GM18507 (cell line): ENCODE measurements around the gene MRPL43.
A peak's percentile ranks its signal among the peaks of the same experiment; 100 is the strongest.
"Not testable (repeated sequence)": the region's sequence is repeated elsewhere in the genome, so short reads cannot be mapped to it uniquely, and the experiment has no call there.

Source experiments
- DNase-seq: peaks from one replicate; pipeline ENCODE4 v3.0.0; 2011; ENCODE audit warnings: low read depth; ENCODE audit not compliant: insufficient read length; ENCODE audit errors: extremely low spot score
- FAIRE-seq: peaks from 2 replicates; lab custom pipeline; 2011; peaks lifted over from hg19 to GRCh38; lab: Jason Lieb, UNC

MRPL43 gene

GRCh38 chr10:100988166-100988565 lies 869 bp upstream of the MRPL43 start:
- FAIRE-seq, result no peak

GRCh38 chr10:100987685-100988049 lies 370 bp upstream of the MRPL43 start:
- FAIRE-seq (peak; percentile 62), DNase-seq (no peak)

More at GRCh38 chr10:100988166-100988565, 869 bp upstream of the MRPL43 start:
- no peak for DNase-seq

DNA sequence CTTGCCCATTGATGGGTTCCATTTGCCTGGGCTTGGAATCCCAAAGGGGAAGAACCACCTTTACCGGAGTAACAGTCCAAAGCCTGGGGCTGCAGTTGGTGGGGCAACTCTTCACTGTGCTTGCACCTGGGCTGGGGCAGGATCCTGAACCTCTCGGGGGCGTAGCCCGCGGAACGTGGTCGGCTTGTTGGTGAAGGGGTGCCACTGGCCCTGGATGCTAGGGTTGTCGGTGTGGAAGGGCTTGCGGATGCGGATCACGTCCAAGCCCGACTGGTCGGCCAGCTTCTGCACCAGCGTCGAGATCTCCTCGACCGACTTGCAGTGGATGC lies 710 bp downstream of the MRPL43 start:
- FAIRE-seq, result no peak

DNA sequence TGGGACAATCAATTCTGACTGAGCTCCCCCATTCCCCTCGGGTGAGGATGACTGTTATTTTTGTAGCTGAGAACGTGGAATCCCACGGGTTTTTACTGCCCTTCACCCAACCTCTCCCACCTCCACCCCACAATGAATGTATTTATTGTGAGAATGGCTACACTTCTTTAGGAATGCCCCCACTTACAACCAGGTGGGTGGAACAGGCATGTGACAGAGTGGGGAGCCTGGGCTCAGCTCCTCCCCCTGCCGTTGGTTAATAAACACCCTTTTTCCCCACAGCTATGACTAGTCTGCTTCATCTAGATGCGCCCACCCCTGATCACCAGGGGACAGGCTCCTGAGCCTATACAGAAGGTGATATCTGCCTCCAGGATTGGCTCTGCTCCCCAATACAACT lies 2.0 kb downstream of the MRPL43 start:
- no peak for DNase-seq
- FAIRE-seq, result peak; percentile 31

More for the DNA sequence above, 710 bp downstream of the MRPL43 start:
- DNase-seq, result no peak

DNA sequence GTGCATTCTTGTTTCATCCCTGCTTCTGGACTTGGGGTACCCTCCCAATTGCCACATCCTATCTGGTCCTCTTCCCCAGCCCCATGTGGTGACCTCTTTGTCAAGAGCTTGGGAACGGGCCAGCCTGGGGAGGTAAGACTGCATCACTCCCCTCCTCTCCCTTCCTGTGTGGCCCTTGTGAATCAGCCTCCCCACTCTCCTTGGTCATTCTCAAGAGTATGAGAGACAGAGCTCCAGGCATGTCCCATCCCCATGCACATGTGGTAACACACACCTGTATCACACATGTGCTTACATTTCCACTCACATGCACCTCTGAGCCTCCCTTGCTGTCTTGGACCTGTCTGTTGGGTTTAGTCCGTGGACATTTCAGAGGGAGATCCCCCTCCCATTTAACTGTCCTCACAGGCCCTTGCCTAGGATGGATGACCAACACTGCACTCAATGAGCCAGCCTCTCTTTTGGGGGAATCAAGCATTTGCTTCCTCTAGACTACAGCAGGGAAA lies 2.6 kb downstream of the MRPL43 start:
- DNase-seq (no peak), FAIRE-seq (no peak)

GRCh38 chr10:100983868-100984671 lies 3.2 kb downstream of the MRPL43 start:
- DNase-seq, result no peak
- FAIRE-seq, result no peak

DNA sequence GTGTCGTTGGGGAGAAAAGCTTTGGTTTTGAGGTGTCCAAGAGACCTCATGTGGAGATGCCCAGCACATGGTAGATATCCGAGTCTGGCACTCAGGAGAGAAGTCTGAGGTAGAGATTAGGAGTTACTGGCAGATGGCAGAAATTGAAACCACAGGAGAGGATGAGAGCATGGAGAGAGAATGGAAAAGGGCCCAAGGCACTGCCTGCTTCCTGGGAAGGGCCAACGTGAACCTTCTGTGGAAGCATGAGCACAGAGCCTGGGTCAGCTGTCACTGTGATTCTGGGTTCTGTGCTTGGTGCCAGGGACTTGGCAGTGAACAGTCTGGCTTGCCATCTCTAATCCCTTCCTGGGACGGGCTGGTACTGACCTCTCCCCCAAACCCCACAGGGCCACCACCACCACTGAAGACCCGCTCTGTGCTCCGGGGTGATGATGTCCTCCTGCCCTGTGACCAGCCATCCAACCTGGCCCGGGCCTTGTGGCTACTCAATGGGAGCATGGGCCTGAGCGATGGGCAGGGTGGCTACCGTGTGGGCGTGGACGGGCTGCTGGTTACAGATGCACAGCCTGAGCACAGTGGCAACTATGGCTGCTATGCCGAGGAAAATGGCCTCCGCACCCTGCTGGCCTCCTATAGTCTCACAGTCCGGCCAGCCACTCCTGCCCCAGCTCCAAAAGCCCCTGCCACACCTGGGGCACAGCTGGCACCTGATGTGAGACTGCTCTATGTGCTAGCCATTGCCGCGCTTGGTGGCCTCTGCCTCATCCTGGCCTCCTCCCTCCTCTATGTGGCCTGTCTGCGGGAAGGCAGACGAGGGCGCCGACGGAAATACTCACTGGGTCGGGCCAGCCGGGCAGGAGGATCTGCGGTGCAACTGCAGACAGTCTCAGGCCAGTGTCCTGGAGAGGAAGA lies 4.1 kb downstream of the MRPL43 start:
- DNase-seq, result no peak
- FAIRE-seq, result no peak

GRCh38 chr10:100981178-100981772 lies 6.0 kb downstream of the MRPL43 start:
- FAIRE-seq, result no peak
- no peak for DNase-seq

- DNase-seq, result no peak
- FAIRE-seq, result no peak
Measured at GRCh38 chr10:100980711-100981110, 6.6 kb downstream of the MRPL43 start.

DNA sequence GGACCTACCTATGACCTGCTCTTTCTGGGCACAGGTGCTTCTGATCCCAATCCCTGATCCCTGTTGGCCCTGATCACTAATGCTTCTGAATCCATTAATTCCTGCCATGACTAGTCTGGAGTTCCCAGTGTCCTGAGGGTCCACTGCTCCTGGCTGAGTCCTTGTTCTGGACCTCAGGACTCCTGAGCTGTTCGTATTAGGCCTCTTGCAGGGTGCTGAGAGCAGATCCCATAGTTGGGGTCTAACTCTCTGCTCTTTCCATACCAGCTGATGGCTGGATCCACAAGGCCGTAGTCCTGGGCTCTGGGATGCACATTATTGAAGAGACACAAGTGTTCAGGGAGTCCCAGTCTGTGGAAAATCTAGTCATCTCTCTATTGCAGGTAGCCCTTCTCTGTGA lies 7.0 kb downstream of the MRPL43 start:
- FAIRE-seq, result no peak
- DNase-seq, result no peak

DNA sequence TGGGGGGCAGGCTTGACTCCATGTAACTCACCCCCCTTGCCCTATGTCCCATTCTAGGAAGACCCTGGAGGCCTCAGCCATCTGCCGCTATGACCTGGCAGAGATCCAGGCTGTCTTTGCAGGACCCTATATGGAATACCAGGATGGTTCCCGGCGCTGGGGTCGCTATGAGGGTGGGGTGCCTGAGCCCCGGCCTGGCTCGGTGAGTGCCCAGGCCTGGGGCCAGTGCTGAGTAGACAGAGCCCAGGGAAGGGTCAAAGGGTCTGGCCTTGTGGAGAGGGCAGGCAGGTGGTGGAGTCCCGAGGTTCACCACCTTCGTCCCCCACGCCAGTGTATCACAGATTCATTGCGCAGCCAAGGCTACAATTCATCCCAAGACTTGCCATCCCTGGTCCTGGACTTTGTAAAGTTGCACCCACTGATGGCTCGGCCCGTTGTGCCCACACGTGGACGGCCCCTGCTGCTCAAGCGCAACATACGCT lies 7.5 kb downstream of the MRPL43 start:
- DNase-seq (no peak), FAIRE-seq (no peak)

GRCh38 chr10:100978901-100979195 lies 8.4 kb downstream of the MRPL43 start:
- FAIRE-seq (no peak), DNase-seq (no peak)

- DNase-seq, result no peak
- FAIRE-seq, result no peak
Measured at GRCh38 chr10:100978121-100978900, 9.0 kb downstream of the MRPL43 start.

DNA sequence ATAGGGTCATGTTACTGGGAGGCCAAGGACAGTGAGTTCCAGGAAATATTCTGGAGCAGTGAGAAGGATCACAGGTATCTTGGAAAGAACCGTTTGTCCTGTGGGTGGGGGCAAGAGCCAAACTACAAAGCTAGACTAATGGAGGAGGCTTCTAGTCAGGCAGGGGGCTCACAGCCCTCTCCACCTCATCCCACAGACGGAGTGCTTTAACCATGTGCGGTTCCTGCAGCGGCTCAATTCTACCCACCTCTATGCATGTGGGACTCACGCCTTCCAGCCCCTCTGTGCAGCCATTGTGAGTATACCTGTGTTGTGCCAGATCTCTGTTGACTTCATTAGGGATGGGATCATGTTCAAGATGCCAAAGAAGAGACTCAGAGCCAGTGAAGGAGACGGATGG lies 9.9 kb downstream of the MRPL43 start:
- no peak for DNase-seq
- FAIRE-seq, result no peak

DNA sequence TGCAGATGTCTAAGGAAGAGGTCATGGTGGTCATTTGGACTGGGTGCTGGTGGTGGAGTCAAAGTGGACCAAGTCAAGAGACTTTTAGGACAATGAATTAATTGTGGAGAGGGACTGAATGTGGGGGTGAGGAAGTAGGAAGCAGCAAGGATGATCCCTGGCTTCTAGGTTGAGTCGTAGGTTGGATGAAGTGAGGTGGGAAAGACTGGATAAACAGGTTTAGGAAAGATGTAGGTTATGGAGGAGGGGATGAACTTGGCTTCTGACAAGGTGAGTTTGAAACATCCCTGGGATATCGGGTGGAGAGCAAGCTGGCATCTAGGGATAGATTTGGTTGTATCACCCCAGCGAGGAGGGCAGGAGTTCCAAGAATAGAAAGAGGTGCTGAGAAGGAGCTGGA lies 10.4 kb downstream of the MRPL43 start:
- FAIRE-seq (no peak), DNase-seq (no peak)

DNA sequence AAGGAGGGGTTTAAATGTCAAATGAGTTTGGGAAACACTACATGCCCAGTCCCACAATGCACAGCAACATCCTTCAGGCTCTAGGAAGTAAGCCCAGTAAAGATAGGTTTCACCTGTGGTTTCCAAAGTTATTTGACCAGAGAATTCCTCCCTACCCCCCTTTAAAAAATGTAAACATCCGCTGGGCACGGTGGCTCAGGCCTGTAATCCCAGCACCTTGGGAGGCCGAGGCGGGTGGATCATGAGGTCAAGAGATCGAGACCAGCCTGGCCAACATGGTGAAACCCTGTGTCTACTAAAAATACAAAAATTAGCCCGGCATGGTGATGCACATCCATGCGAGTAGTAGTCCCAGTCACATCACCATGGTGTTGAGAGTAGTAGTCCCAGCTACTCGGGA lies 11.9 kb downstream of the MRPL43 start:
- not testable (repeated sequence) for DNase-seq, FAIRE-seq

DNA sequence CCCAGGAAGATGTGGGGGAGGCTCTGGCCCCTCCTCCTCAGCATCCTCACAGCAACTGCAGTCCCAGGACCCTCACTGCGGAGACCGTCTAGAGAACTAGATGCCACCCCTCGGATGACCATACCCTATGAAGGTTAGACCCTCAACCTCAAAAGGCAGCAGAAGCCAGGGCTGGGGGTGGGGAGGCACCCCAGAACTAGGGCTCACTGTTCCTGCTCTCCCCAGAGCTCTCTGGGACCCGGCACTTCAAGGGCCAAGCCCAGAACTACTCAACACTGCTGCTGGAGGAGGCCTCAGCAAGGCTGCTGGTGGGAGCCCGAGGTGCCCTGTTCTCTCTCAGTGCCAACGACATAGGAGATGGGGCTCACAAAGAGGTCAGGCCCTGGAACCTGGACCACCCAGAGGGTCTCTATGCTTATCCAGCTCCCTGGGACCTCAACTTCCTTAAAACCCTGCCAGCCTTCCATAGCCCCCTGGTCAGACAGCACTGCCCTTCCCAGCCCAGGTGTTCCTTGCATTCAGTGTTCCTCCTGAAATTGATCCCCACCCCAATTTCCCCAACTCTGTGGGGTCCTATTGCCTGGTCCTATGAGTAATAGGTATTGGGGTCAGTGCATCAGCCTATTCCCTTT lies 14.3 kb downstream of the MRPL43 start:
- no peak for FAIRE-seq

GRCh38 chr10:100972115-100972903 lies 15.0 kb downstream of the MRPL43 start:
- no peak for DNase-seq
- FAIRE-seq, result no peak

More for the DNA sequence above, 14.3 kb downstream of the MRPL43 start:
- no peak for DNase-seq
